Heart left ventricle (tissue), 13 donors: ENCODE measurements around the gene TGM1.

Experiments used
- POLR2A ChIP-seq, 2 donors: fragments of 450-650 bp; IDR thresholded peaks; one replicate each; pipeline ENCODE4 v1.6.1; 2017; ENCODE audit warnings: antibody characterized with exemption in 2 of 2, mild to moderate bottlenecking in 2 of 2, moderate library complexity in 2 of 2
- TF ChIP-seq, protein P1 (sequence below), 12 donors: fragments of 200-600 bp; sonication (generic) in 4 of 12; IDR thresholded peaks; one replicate each; pipeline versions ENCODE4 v1.5.0 to v1.8.0; 2018 to 2022; ENCODE audit warnings: antibody characterized with exemption in 12 of 12, mild to moderate bottlenecking in 5 of 12
- donor health status: ischemic (EF 13 %, LVEDD 7.1; RV severe dilation, severe dysfunction).
- donor health status: DM: no; HTN: yes; CAD: no.
- donor health status: DM: no; HTN: no; CAD: no.
- donor health status: ischemic (EF 25% LVEDD 6.9; RV normal size, moderate dysfunction).
- donor health status: ischemic (EF 25% LVEDD 5.7; RV mildly dilated, moderate dysfunction).
- donor health status: ischemic (EF 35%, LVEDD 5.7; RV mildly dilated, moderate dysfunction).
- donor health status: nonischemic (EF 11% LVEDD 7.7; RV severe dilation, severe dysfunction).
- donor health status: DM: yes; HTN: yes; CAD: no.
- donor health status: PGD.
- donor health status: ischemic (EF 29% LVEDD 5.4; RV normal size, mild dysfunction).
- donor health status: nonischemic (EF 23%, LVEDD 6.1; RV moderate dilation, normal function).

GRCh38 chr14:24269368-24269767 is 6.4 kb upstream of the TGM1 start:
- TF ChIP-seq, protein P1, sequence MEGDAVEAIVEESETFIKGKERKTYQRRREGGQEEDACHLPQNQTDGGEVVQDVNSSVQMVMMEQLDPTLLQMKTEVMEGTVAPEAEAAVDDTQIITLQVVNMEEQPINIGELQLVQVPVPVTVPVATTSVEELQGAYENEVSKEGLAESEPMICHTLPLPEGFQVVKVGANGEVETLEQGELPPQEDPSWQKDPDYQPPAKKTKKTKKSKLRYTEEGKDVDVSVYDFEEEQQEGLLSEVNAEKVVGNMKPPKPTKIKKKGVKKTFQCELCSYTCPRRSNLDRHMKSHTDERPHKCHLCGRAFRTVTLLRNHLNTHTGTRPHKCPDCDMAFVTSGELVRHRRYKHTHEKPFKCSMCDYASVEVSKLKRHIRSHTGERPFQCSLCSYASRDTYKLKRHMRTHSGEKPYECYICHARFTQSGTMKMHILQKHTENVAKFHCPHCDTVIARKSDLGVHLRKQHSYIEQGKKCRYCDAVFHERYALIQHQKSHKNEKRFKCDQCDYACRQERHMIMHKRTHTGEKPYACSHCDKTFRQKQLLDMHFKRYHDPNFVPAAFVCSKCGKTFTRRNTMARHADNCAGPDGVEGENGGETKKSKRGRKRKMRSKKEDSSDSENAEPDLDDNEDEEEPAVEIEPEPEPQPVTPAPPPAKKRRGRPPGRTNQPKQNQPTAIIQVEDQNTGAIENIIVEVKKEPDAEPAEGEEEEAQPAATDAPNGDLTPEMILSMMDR (IDR thresholded peaks at IDR 0.05), result no peak
- no peak for TF ChIP-seq POLR2A (IDR thresholded peaks at IDR 0.05)
